ENCODE results near the gene GJD3.

DNA sequence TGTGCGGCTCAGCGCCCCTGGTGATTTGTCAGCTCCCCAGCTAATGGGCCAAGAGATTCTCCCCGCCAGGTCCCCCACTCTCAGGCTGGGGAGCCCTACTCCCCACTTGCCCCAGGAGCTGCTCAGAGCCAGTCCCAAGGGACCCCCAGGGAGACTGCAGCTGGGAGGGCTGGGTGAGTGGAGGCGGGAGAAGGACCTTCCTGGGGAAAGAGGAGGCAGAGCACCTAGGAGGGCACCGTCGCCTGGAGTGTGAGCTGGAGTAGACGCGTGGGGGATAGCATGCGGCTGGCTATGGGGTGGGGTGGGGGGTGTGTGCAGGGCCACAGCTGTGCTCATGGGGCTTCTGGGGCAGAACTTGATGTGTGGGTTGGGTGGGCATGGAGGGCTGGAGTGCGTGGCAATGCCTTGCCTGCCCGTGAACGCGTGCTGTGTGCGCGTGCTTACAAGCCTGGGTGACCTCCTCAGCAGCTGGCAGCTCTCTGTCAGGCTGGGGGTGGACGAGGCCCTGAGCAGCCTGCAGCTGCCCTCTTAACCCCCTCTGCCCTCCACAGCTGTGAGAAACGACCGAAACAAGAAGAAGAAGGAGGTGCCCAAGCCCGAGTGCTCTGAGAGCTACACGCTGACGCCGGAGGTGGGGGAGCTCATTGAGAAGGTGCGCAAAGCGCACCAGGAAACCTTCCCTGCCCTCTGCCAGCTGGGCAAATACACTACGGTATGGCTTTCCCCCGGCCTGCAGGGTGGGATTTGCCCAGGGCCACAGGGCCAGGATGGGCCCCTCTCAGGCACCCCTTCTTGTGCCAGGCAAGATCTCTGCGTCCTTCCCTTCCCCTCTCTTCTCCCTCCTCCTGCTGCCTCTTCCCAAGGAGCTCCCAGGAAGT, 12.9 kb downstream of the GJD3 start:
- TF ChIP-seq, protein P1, sequence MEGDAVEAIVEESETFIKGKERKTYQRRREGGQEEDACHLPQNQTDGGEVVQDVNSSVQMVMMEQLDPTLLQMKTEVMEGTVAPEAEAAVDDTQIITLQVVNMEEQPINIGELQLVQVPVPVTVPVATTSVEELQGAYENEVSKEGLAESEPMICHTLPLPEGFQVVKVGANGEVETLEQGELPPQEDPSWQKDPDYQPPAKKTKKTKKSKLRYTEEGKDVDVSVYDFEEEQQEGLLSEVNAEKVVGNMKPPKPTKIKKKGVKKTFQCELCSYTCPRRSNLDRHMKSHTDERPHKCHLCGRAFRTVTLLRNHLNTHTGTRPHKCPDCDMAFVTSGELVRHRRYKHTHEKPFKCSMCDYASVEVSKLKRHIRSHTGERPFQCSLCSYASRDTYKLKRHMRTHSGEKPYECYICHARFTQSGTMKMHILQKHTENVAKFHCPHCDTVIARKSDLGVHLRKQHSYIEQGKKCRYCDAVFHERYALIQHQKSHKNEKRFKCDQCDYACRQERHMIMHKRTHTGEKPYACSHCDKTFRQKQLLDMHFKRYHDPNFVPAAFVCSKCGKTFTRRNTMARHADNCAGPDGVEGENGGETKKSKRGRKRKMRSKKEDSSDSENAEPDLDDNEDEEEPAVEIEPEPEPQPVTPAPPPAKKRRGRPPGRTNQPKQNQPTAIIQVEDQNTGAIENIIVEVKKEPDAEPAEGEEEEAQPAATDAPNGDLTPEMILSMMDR (IDR thresholded peaks at IDR 0.05): no peak
- TF ChIP-seq POLR2A (IDR thresholded peaks at IDR 0.05): no peak

All from prostate gland (tissue), 2 donors.